ENCODE data around the gene ZRANB3. TPM values are rescaled to one million over a fixed set of nuclear protein-coding genes. Genes with fewer than 3 reads are reported as not detected.
A peak's percentile ranks its signal among the peaks of the same experiment; 100 is the strongest.

The ZRANB3 gene
- total and polyA plus RNA-seq, 2 donors (not counting 3 experiments of a cell fraction or from before 2014, with no cell fraction given), result 2.2 to 6.0 TPM

GRCh38 chr2:135245071-135245470 lies 285.9 kb downstream of the ZRANB3 start:
- FAIRE-seq, result peak; percentile 93
- intact Hi-C loops (cut with micrococcal nuclease) (loop anchor here (5.0 to 10.0 kb wide), 2 partner anchors 60 to 287 kb away; partner anchors contain the start of genes R3HDM1 and ZRANB3), dilution Hi-C loops (cut with MboI; ENCODE audit: extremely low pct_ligation_motif_present, low sequenced_read_pairs) (no loop called here)
- H3K9ac ChIP-seq (replicated peaks; ENCODE audit: extremely low read depth, insufficient read depth, low read length), result no peak overlapping the region
- ChIA-PET POLR2A (no interaction called here), CTCF (no interaction called here)
- no peaks in the 10 kb centered on the region for H3K79me2 ChIP-seq (ENCODE audit: control insufficient read depth, insufficient read depth, low read length)
- no peaks in the 10 kb centered on the region for H3K9me1 ChIP-seq (replicated peaks; ENCODE audit: control insufficient read depth, extremely low read depth, insufficient read depth, low read length)
- no peaks in the 10 kb centered on the region for H3K36me3 ChIP-seq (ENCODE audit: control insufficient read depth in 2 of 2, extremely low read depth in 1 of 2, insufficient read depth in 2 of 2, low read length in 2 of 2)
- no peak overlapping the region for H2AFZ ChIP-seq (ENCODE audit: low read depth, low read length)
- H3K27ac ChIP-seq (ENCODE audit: insufficient read depth, low read depth, low read length), result peak overlapping the region; percentile 60
- TF ChIP-seq POLR2AphosphoS5 (IDR thresholded peaks at IDR 0.05; ENCODE audit: insufficient read depth, low read depth, low read length), result peak; percentile 41
- no peak for TF ChIP-seq CTCF (IDR thresholded peaks at IDR 0.05; ENCODE audit: extremely low read depth in 1 of 2, insufficient read depth in 1 of 2, low read depth in 1 of 2, low read length in 2 of 2)
- TF ChIP-seq FOS (IDR thresholded peaks at IDR 0.05; ENCODE audit: borderline replicate concordance, insufficient read depth, low read length), result peak; percentile 82
- peak; percentile 79 for TF ChIP-seq GATA2 (IDR thresholded peaks at IDR 0.05; ENCODE audit: insufficient read depth, insufficient read length, low read depth, low read length)
- peak; percentile 90 for TF ChIP-seq JUN (IDR thresholded peaks at IDR 0.05; ENCODE audit: borderline replicate concordance, insufficient read depth, insufficient read length, low read depth)
- H3K4me3 ChIP-seq (replicated peaks in 1 of 3; ENCODE audit: insufficient read depth in 1 of 3, low read depth in 1 of 3, low read length in 3 of 3), result no peak overlapping the region
- peak; percentile 92 for DNase-seq (ENCODE audit: low read depth, low spot score)
- no peaks in the 10 kb centered on the region for H4K20me1 ChIP-seq (replicated peaks; ENCODE audit: control insufficient read depth, extremely low read depth, insufficient read depth, low read length)
- H3K4me1 ChIP-seq (ENCODE audit: control insufficient read depth, extremely low read depth, insufficient read depth, low read length), result peaks cover 9% of the 10 kb centered on the region
- no peaks in the 10 kb centered on the region for H3K27me3 ChIP-seq (ENCODE audit: control insufficient read depth in 2 of 2, insufficient read depth in 2 of 2, low read length in 2 of 2)
- H3K9me3 ChIP-seq (replicated peaks; ENCODE audit: control insufficient read depth, insufficient read depth, low read length), result no peaks in the 10 kb centered on the region
- H3K4me2 ChIP-seq (ENCODE audit: insufficient read depth, low read length), result peak overlapping the region; percentile 26
- no TSS peak for BruUV-seq (replicated peaks)

- intact Hi-C loops (cut with micrococcal nuclease), result no loop called here
- TF ChIP-seq GATA2 (IDR thresholded peaks at IDR 0.05; ENCODE audit: insufficient read depth, insufficient read length, low read depth, low read length), result no peak
- no peak for DNase-seq (ENCODE audit: low read depth, low spot score)
- Histone ChIP-seq H3K9me1 (replicated peaks; ENCODE audit: control insufficient read depth, extremely low read depth, insufficient read depth, low read length) (no peaks in the 10 kb centered on the region), H2AFZ (ENCODE audit: low read depth, low read length) (no peak overlapping the region), H3K4me2 (ENCODE audit: insufficient read depth, low read length) (no peak overlapping the region), H3K36me3 (ENCODE audit: control insufficient read depth in 2 of 2, extremely low read depth in 1 of 2, insufficient read depth in 2 of 2, low read length in 2 of 2) (no peaks in the 10 kb centered on the region), H3K27me3 (ENCODE audit: control insufficient read depth in 2 of 2, insufficient read depth in 2 of 2, low read length in 2 of 2) (no peaks in the 10 kb centered on the region), H3K9me3 (replicated peaks; ENCODE audit: control insufficient read depth, insufficient read depth, low read length) (no peaks in the 10 kb centered on the region), H3K79me2 (ENCODE audit: control insufficient read depth, insufficient read depth, low read length) (no peaks in the 10 kb centered on the region), H3K9ac (replicated peaks; ENCODE audit: extremely low read depth, insufficient read depth, low read length) (no peak overlapping the region), H3K4me1 (ENCODE audit: control insufficient read depth, extremely low read depth, insufficient read depth, low read length) (no peaks in the 10 kb centered on the region), H3K4me3 (replicated peaks in 1 of 3; ENCODE audit: insufficient read depth in 1 of 3, low read depth in 1 of 3, low read length in 3 of 3) (no peak overlapping the region), H3K27ac (ENCODE audit: insufficient read depth, low read depth, low read length) (no peak overlapping the region), H4K20me1 (replicated peaks; ENCODE audit: control insufficient read depth, extremely low read depth, insufficient read depth, low read length) (no peaks in the 10 kb centered on the region)
- FAIRE-seq, result no peak
- dilution Hi-C loops (cut with MboI; ENCODE audit: extremely low pct_ligation_motif_present, low sequenced_read_pairs), result no loop called here
- no TSS peak for BruUV-seq (replicated peaks)
- ChIA-PET CTCF (no interaction called here), POLR2A (no interaction called here)
These were observed 292.4 kb downstream of the ZRANB3 start for GRCh38 chr2:135238651-135239050.

All from endothelial cell of umbilical vein (primary cell).